Panc1 (cell line): ENCODE data around the gene PLXNA2. TPM values are rescaled to one million over a fixed set of nuclear protein-coding genes. Genes with fewer than 3 reads are reported as not detected.

Source experiments
- ATAC-seq: fragments of 200-7000 bp; cut with Tn5 transposase; 2 replicates; pipeline ENCODE4 v1.9.1; 2020; ENCODE audit warnings: mild to moderate bottlenecking, moderate library complexity
- BruUV-seq: library from RNA; stranded (reverse); fragments of 400-500 nt; replicated peaks from 2 replicates; lab custom pipeline; 2021; lab: Mats Ljungman, UMichigan
- CTCF ChIA-PET: fragments of 300-600 bp; sonication (Branson Sonifier 250); formaldehyde crosslinking; loops from one replicate; lab custom pipeline; 2022; ENCODE audit warnings: antibody characterized with exemption; lab: Charles Lee
- POLR2A ChIA-PET: fragments of 300-600 bp; sonication (Branson Sonifier 250); formaldehyde crosslinking; loops from one replicate; lab custom pipeline; 2022; ENCODE audit warnings: antibody characterized with exemption; lab: Charles Lee
- DNase-seq: peaks from one replicate; pipeline ENCODE4 v3.0.0-alpha.2; 2010; ENCODE audit warnings: low read depth, low spot score
- H3K27ac ChIP-seq: 2 replicates; pipeline ENCODE4 v1.5.1; 2011; ENCODE audit warnings: mild to moderate bottlenecking, low read length, inconsistent platforms
- H3K27me3 ChIP-seq: fragments of 200-500 bp; sonication (Bioruptor generic); 2 replicates; pipeline ENCODE4 v1.6.0; 2014; ENCODE audit warnings: low read length, inconsistent platforms; ENCODE audit not compliant: control insufficient read depth, insufficient read depth
- H3K36me3 ChIP-seq: fragments of 200-500 bp; sonication (Bioruptor generic); 2 replicates; pipeline ENCODE4 v1.5.1; 2014; ENCODE audit warnings: inconsistent platforms, mild to moderate bottlenecking, low read length, moderate library complexity; ENCODE audit not compliant: control insufficient read depth, insufficient read depth
- H3K4me1 ChIP-seq: 2 replicates; pipeline ENCODE4 v1.5.1; 2011; ENCODE audit warnings: inconsistent platforms, mild to moderate bottlenecking, low read length, moderate library complexity; ENCODE audit not compliant: control insufficient read depth, insufficient read depth
- H3K4me3 ChIP-seq, 2 experiments: 2 replicates each; pipeline ENCODE4 v1.5.1; 2011 to 2012; ENCODE audit warnings: low read depth in 2 of 2, low read length in 2 of 2, mild to moderate bottlenecking in 2 of 2, inconsistent platforms in 1 of 2, moderate library complexity in 1 of 2
- H3K9me3 ChIP-seq: fragments of 200-500 bp; sonication (Bioruptor generic); 2 replicates; pipeline ENCODE4 v1.5.1; 2014; ENCODE audit warnings: low read depth, mild to moderate bottlenecking, inconsistent platforms, low read length, moderate library complexity; ENCODE audit not compliant: control insufficient read depth, insufficient read depth
- POLR2AphosphoS5 ChIP-seq: IDR thresholded peaks from 2 replicates; pipeline ENCODE4 v1.6.1; 2012; ENCODE audit warnings: mild to moderate bottlenecking, low read depth, low read length, moderate library complexity
- REST ChIP-seq, 2 experiments: IDR thresholded peaks; 2 replicates each; pipeline ENCODE4 v1.6.1; 2011 to 2012; ENCODE audit warnings: low read depth in 2 of 2, control low read depth in 1 of 2, low read length in 1 of 2, mild to moderate bottlenecking in 1 of 2, moderate library complexity in 1 of 2; ENCODE audit not compliant: insufficient read depth in 1 of 2
- SIN3A ChIP-seq: IDR thresholded peaks from 2 replicates; pipeline ENCODE4 v1.6.1; 2012; ENCODE audit warnings: low read depth, mild to moderate bottlenecking, low read length, moderate library complexity, borderline replicate concordance; ENCODE audit not compliant: insufficient read depth
- TCF7L2 ChIP-seq: IDR thresholded peaks from 2 replicates; pipeline ENCODE4 v1.6.1; 2011; ENCODE audit warnings: mild to moderate bottlenecking, low read depth, low read length, inconsistent platforms
- in situ Hi-C: cut with HindIII; loops from 2 replicates; pipeline ENCODE4 v1.10.0; 2016; ENCODE audit warnings: low sequenced_read_pairs, low pct_unique_long_range_greater_than_20kb
- intact Hi-C: fragments of 100-400 bp; cut with micrococcal nuclease; formaldehyde crosslinking; loops from one replicate; pipeline ENCODE4 v1.10.0; 2022; ENCODE audit not compliant: unreplicated experiment
- total RNA-seq: library from RNA; stranded (reverse); gene quantifications from one replicate; pipeline ENCODE4 v1.2.1, GENCODE V29; 2021; ENCODE audit not compliant: unreplicated experiment
- TF ChIP-seq, protein P1 (sequence below): fragments of 450-650 bp; IDR thresholded peaks from 2 replicates; pipeline ENCODE4 v1.5.1; 2017; ENCODE audit warnings: mild to moderate bottlenecking

Gene PLXNA2
- total RNA-seq, 1 experiment from 2014 or later: 0.98 TPM

- Histone ChIP-seq H3K9me3 (no peaks in the 10 kb centered on the region), H3K27me3 (peaks cover 8% of the 10 kb centered on the region), H3K4me3 (no peak overlapping the region), H3K27ac (no peak overlapping the region), H3K36me3 (no peaks in the 10 kb centered on the region), H3K4me1 (no peaks in the 10 kb centered on the region)
- DNase-seq: no peak
- ChIA-PET CTCF (interaction anchor here (0.7 kb wide), 1 partner anchor 1044 kb away, joined by 3 read pairs; no protein-coding TSS in a partner anchor), POLR2A (no interaction called here)
- ATAC-seq: no peak
- TF ChIP-seq POLR2AphosphoS5 (no peak), REST (IDR thresholded peaks at IDR 0.05; ENCODE audit: insufficient read depth in 1 of 2, low read depth in 2 of 2, low read length in 1 of 2) (no peak), TCF7L2 (no peak), SIN3A (no peak)
- TF ChIP-seq, protein P1, sequence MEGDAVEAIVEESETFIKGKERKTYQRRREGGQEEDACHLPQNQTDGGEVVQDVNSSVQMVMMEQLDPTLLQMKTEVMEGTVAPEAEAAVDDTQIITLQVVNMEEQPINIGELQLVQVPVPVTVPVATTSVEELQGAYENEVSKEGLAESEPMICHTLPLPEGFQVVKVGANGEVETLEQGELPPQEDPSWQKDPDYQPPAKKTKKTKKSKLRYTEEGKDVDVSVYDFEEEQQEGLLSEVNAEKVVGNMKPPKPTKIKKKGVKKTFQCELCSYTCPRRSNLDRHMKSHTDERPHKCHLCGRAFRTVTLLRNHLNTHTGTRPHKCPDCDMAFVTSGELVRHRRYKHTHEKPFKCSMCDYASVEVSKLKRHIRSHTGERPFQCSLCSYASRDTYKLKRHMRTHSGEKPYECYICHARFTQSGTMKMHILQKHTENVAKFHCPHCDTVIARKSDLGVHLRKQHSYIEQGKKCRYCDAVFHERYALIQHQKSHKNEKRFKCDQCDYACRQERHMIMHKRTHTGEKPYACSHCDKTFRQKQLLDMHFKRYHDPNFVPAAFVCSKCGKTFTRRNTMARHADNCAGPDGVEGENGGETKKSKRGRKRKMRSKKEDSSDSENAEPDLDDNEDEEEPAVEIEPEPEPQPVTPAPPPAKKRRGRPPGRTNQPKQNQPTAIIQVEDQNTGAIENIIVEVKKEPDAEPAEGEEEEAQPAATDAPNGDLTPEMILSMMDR: no peak
- intact Hi-C loops (no loop called here), in situ Hi-C loops (no loop called here)
- no TSS peak for BruUV-seq
These were observed 44.3 kb upstream of the PLXNA2 start for GRCh38 chr1:208288495-208288894.

DNA sequence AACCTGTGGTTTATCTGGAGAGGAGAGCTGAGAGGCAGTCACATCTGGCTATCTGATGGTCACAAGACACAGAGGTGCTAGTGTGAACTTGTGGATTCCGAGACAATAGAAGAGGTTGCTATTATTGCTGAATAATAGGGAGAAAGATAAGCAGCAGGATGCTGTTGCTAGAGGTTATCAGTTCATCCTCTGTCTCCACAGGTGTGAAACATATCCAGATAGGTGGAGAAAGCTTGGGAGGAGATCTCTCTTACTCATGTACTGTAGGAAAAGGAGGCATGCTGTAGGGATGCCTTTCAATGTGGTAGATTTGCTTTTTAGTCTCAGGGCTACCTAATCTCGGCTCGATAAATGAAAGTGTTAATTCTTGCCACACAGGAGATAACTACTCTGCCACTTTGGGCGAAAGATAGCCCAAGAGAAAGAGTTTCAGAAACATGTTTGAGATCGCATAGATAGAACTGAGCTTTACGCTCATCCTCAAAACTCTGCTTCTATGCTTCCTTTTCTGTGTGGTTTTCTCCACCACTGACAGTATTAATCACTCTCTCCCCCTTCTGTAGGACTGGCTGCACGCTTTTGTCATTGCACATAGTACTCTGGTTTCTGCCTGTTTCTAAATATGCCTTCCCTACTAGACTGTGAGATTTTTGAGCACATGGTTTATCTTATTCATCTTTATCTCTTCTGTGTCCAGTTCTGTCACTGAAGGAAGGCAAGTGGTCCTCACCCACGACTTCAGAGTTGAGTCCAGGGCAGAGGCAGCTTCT lies 36.7 kb upstream of the PLXNA2 start:
- ChIA-PET POLR2A (no interaction called here), CTCF (no interaction called here)
- no peak overlapping the region for H3K27ac ChIP-seq
- peaks cover 4% of the 10 kb centered on the region for H3K27me3 ChIP-seq
- DNase-seq: no peak
- no TSS peak for BruUV-seq
- intact Hi-C loops: no loop called here
- TF ChIP-seq POLR2AphosphoS5 (no peak), REST (IDR thresholded peaks at IDR 0.05; ENCODE audit: insufficient read depth in 1 of 2, low read depth in 2 of 2, low read length in 1 of 2) (no peak), TCF7L2 (no peak), SIN3A (no peak)
- TF ChIP-seq, protein P1: no peak
- no peak for ATAC-seq
- H3K36me3 ChIP-seq: no peaks in the 10 kb centered on the region
- no peaks in the 10 kb centered on the region for H3K4me1 ChIP-seq
- in situ Hi-C loops: no loop called here
- no peaks in the 10 kb centered on the region for H3K9me3 ChIP-seq
- H3K4me3 ChIP-seq: no peak overlapping the region
